DMS53 (cell line): Measurements from ENCODE around the gene KRT31.
"Not testable (repeated sequence)": the region's sequence is repeated elsewhere in the genome, so short reads cannot be mapped to it uniquely, and the experiment has no call there.

ENCODE experiments used
- DNase-seq: peaks from one replicate; lab custom pipeline; 2025; lab: John Stamatoyannopoulos, UW

Gene KRT31

DNA sequence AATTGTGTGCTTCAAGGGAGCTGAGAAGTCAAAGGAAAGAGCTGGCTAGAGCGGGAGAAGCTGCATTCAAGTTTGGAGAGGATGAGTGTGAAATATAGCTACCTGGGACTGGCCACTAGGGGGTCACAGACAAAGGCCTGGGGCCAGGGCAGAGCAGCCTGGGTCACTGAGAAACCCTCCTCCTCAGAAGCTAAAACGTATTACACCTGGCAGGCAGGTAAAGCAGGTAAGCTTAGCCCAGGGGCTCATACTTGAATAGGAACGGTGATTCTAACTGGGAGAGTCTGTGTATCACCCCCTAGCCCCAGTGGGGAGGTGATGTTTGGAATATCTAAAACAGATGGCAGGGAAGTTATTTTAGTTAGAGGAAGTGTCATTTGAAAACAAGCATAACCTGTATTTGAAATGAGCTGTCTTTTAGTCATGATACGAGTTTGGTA is 20.2 kb upstream of the KRT31 start:
- peak; percentile 55 for DNase-seq

DNA sequence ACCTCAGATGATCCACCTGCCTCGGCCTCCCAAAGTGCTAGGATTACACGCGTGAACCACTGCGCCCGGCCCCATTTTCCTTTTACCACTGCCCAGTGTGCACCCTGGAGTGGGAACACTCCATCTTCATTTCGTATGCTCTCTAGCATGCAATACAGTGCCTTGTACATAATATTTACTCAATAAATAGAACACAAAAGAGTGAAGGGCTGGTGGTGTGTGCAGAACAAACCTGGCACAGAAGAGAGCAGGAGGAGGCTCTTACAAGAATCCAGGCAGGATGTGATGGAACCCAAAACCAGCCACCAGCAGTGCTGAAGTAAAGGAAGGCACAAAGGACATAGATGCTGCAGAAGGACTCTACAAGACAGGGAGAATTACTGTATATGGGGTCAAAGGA is 19.7 kb upstream of the KRT31 start:
- peak; percentile 62 for DNase-seq

DNA sequence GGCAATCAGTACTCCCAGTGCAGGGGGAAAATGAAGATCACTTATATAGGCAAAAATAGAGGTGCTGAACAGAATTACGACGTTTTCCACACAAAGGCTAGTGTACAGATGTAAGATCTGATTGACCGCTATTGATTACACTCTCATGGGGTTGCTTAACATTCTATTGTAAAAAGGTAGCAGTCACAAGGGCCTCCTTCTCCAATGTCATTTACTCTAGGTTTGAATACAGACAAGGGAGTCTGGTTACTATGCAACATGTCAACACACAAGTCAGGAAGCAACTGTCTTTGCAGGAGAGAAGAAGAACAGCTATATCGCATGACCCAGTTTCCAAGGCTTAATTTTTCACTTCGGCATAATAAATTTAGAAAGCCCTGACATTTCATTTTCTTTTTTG is 19.1 kb upstream of the KRT31 start:
- peak; percentile 43 for DNase-seq

DNA sequence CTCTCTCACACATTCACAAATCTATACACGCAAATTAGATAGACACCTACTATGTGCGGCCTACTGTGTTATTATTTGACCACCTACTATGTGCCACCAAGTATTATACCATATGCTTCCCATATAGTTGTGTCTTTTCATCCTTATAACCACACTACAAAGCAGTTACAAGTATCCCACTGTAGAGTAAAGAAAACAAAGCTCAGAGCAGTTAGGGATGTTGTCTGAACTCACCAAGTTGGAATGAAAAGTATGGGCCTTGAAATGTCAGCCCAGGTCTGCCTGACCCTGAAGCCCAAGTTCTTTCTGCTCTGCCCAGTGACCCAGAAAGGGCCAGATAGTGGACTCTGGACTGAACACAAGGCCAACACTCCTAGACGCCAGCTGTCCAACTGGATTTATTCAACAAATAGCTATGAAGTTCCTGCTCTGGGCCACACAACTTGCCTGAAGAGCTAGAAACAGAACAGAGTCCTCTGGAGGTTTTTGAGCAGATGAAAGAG is 18.5 kb upstream of the KRT31 start:
- DNase-seq: peak; percentile 6

DNA sequence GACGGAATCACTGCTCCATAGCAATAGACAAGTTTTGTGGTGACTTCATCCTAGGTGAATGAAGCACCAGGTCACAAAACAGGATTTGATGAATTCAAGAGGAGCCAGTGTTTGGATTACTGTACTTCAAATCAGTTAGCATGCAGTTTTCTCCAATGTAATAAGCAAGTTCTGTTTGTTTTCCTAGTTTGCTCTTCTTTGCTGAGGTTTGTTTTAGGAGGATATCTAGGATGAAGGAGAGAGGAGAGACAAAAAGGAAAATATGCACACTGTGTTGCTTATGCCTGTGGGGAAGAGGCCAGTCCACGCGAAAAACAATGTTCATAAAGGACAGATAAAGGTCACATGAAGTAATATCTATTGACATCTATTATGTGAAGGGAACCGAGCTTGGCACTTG is 18.0 kb upstream of the KRT31 start:
- peak; percentile 51 for DNase-seq

DNA sequence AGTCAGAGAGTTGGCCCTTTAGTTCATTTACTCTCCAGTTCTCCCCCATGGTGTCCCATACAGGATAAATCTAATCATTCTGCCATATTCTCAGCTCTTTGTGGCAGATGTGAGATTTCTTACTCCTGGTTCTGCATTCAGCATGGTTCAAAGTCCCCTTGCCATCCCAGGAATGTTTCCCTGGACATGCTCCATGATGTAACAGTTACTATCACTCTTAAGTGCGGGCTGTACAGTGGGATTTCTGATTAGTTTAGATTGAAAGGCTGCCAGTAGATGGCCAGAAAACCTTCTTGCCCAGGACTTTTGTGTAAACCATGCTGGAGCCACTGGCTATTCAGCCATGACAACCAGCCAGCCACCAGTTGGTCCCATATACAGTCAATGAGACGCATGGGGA is 16.6 kb upstream of the KRT31 start:
- no peak for DNase-seq

DNA sequence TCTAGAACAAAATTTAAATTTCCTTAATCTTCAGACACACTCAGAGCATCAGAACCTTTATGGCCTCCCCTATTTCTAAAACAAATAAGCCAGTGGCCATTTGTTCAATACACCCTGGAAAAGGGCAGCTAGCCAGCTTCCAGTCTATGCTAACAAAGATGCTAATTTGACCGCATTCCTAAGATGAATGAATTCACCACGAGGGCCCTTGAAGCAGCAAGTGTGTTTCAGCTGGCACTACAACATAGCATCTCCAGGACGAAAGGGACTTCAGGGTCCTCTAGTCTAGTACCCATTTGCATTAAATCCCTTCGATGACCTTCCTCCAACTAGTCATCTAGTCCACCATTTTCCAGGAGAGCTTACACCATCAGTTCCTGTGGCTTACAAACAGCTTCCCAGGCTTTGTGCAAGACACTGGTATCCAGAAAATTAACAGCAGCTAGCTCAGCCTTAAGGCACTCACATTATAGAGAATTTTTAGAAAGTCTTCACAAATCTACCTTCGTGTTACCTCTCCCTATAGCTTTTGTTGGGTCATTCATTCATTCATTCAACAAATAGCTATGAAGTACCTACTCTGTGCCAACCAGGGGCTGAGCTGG is 16.0 kb upstream of the KRT31 start:
- no peak for DNase-seq

DNA sequence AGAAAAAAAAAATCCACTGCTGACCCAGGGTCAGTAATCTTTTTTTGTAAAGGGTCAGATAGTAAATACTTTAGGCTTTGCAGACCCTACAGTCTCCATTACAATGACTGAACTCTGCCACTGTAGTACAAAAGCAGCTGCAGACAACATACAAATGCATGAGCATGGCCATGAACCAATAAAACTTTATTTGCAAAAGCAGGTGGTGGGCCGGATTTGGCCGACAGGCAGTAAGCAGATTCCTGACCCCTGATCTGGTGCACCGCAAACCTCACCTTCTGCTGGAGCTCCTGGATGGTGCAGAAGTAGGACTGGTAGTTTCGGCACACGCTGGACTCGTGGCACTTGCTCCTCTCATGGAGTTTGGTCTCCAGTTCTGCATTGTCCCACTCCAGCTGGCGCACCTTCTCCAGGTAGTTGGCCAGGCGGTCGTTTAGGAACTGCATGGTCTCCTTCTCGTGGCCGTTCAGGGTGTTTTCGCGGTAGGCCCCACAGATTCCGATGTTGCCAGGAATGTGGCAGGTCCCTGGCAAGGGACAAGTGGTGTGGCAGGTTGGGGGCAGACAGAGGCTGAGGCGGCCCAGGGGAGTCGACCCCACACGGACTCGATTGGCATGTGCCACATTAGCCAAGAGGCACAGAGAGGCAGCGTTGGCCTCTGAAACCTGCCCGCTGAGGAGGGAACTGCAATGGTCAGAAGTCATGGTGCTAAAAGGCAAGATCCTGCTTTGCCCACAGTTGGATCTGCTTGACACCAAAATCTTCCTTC is 13.8 kb upstream of the KRT31 start:
- no peak for DNase-seq

DNA sequence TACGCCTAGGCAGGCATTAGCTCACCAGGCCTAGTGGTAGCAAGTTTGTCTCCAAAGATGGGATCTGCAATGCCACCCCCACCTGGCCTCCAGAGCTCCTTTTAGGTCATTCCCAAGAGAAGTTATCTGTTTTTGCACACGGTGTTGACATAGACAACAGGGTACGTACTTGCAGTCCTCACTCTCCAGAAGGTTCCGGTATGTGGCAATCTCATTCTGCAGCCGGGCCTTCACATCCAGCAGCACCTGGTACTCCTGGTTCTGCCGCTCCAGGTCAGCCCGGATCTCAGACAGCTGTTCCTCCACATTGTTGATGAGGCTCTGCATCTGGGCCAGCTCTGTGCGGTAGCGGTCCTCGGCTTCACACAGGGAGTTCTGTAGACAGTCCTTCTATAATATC is 9.8 kb upstream of the KRT31 start:
- DNase-seq: no peak

DNA sequence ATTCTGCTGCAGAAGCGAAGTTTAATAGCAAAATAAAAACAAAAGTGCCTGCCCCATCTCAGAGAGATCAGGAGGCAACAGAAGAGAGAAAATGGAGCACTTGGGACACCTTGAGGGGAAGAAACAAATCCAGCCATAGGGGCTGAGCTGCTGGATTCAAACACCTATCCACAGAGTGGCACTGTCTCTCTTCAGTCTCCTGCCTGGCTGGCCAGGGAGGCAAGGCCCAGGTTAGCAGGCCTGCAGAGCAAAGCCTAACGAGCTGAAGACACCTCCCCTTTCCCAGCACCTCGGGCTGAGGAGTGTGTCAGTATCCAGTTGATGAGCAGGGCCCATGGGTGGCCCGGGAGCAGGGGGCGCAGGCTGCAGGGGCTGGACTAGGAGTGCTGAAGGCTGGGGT is 8.8 kb upstream of the KRT31 start:
- no peak for DNase-seq

DNA sequence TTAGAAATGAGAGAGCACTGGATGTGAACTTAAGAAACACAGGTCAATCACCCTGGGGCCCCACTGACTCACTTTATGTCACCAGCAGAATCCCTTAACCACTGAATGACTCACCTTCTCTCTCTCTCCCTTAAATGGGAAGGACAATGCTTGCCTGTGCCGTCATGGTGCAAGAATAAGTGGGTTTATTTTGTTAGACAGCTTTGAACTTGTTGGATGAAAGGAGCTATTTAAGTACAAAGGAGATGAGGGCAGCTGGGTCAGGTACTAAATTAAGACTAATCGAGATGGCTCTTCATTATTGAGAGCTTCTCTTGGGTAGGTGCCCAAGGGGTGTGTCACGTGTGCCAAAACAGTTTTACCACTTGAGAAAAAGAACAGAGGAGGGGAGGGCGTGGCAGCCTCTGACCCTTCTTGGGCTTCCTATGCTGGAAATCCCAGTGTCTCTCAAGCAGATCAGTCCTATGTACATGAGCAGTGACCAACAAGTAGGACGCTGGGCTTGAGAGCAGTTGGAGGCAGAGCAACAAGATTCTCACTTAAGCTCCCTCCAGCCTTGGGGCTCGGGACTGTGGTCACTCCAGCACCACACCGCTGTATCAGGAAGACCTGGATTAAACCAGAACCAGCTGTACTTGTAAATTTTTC is 6.7 kb upstream of the KRT31 start:
- peak; percentile 88 for DNase-seq

DNA sequence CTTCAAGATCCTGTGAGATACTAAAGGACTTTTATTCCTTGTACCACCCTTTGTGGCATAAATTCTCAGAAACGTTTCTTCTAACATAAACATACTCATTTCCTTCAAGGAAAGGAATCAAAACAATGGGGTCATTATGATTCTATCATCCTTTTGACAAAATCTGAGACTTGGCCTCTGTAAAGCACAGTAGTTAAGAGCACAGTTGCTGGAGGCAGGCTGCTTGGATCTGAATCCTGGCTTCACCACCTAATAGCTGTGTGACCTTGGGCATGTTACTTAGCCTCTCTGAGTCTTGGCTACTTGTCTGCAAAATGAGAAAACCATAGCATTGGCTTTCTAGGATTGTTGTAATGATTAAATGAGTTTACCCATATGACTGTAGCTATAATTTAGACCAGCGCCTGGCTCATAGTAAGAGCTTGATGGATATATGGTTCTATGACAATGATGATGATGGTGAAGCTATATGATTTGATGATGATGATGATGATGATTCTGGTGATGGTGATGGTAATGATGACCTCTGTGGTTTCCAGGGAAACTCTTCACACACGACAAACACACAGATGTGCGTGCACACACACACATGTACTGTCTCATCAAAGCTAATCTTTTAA is 6.1 kb upstream of the KRT31 start:
- DNase-seq: no peak

DNA sequence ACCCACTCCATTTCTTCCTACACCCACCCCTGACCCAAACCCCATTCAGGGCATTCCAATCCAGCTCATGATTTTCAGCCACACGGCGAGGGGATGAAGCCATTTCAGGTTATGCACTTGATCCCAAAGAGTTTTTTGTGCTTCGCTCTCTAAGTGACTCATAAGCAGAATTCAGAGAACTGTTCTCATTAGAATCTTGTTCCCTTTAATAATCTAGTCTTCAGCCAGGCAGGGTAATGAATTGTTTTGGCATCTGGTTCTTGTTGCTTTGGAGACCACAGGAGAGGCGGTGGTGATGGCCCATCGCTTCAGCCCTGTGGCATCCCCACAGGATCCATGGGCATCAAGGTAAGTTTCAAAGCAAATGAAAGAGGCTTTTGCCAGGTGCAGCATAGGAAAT is 4.8 kb upstream of the KRT31 start:
- no peak for DNase-seq

DNA sequence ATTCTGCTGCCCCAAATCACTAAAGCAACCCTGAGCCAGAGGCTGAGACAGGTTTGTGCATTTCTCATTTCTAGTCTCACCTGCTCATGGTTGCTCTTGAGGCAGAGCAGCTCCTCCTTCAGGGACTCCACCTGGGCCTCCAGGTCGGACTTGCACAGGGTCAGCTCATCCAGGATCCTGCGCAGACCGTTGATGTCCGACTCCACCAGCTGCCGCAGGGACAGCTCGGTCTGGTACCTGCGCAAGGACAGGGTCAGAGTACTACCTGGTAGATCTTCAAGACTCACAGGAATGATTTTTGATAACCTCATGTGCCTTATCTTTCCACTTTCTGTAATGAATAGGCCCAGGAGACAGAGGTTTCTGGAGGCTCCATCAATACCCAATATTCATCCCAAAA is 1.1 kb downstream of the KRT31 start:
- no peak for DNase-seq

DNA sequence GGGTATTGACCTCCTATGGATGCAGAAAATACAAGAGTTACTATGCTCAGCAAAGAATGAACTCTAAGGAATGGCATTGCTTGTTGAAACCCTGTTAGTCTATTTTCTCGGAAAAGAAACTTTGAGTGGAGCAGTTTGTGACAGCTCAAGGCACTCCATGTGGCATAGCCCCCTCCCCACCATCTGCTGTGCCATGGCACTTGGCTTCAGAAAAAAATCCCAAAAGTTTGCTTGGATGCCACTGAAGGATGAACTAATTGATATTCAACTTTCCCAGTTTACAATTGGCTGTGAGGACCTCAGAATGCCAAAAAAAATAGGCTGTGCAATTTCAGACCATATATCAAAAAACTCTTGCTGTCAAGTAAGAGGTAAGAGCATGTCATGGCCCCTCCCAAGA is 1.8 kb downstream of the KRT31 start:
- no peak for DNase-seq

DNA sequence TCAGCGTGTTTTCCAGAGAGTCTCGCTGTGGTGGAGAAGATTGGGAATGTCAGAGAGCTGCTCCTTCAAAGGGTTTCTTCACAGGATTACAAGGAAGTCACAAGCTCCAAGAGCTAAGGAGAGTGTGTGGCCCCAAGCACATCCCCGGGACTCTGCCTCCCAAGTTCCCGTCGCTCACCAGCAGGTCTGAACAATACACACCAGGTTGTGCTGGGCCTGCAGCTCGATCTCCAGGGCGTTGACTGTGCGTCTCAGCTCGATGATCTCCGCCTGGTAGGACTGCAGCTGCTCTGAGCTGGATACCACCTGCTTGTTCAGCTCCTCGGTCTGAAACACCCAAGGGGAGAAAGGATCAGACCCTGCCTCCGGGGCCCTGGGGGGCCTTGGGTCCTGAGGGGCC is 2.4 kb downstream of the KRT31 start:
- DNase-seq: not testable (repeated sequence)

DNA sequence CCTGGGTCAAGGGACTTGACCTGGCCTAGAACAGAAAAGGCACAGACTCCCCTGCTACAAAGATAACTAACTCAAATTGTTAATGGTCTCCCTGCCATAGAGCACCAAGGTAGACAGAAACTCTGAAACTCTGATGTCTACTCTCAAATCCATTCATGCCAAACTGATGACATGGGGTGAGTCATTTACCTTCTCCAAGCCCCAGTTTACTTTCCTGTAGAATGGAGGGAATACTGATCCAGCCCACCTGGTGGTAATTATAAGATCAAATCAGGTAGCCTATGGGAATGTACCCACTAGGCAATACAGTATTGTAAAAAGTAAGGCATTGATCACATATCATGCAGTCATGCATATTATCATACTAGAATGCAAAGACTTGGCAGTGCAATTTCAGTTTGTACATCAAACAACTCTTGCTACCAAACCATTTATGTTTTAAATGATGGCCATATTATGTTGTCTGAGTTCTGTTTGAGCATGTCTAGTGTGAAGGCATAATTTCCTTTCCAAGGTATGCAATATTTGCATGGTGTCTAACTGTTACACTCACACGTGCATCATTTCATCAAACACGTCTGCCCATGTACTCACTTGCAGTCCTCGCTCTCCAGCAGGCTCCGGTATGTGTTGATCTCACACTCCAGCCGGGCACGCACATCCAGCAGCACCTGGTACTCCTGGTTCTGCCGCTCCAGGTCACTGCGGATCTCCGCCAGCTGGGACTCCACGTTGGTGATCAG is 3.0 kb downstream of the KRT31 start:
- no peak for DNase-seq

DNA sequence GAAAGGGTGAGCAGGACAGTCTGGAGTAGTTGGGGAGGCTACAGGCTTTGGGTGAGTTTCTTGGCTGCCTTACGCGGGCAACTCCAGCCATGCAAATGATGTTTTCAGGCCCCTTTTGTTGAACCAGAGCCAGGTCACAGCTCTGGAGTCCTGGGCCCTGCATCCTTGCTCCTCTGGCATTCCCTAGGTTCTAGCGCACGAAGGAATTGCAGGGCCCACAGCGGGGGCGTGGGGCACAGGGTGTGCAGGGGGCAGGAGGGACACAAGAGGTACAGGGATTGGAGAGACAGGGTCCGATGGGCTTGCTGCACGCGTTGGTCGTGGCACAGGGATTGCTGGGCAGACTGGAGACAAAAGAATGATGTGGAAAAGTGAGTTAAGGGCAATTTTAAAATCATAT is 3.6 kb downstream of the KRT31 start:
- DNase-seq: no peak

DNA sequence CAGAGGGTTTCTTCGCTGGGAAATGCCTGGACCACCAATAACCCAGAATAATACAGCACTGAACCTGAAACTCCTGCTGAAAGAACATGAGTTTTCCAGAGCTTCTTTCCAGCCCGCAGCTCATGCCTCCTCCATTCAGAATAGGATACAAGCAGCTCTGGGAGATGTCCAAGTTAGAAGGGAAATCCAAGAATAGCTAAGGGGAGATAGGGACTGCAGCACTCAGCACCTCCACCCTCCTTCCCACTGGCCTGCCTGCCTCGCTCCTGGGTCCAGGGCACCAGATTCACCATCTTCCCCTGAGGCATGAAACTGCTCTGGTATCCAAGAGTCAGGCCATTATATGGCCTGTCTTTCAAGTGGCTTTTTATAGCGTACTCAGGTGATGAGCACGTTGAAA is 4.1 kb downstream of the KRT31 start:
- no peak for DNase-seq

DNA sequence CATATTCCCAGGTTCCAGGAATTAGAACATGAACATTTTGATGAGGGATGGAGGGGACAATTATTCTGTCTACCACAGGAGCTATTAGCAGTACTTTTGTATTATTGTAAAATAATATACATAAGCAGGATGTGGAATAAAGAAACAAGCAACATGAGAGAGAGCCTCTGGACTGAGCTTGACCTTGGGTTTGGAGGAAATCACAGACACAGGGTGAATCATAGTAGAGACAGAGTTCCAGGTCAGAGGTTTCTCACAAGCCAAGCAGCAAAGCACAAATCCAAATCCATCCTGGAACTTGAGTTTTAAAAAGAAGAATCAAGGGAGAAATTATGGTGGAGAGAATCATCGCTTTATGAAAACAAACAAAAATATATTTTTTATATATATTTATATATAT is 5.1 kb downstream of the KRT31 start:
- DNase-seq: no peak

DNA sequence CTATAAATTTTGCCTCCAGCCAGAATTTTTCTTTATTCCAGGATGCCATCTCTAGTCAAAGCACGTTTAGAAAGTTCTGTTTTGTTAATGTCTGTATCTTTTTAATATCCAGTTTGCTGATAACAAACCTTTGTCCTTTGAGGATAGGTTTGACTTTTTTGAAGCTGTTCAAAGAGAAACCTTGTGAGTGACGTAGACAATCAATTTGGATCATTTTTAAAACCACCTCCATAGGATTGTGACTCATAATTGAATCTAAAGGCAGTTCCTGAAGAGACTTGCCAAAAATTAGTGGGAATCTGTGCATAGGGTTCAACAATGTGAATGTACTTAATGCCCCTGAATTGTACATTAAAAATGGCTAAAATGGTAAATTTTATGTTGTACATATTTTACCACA is 5.9 kb downstream of the KRT31 start:
- no peak for DNase-seq

DNA sequence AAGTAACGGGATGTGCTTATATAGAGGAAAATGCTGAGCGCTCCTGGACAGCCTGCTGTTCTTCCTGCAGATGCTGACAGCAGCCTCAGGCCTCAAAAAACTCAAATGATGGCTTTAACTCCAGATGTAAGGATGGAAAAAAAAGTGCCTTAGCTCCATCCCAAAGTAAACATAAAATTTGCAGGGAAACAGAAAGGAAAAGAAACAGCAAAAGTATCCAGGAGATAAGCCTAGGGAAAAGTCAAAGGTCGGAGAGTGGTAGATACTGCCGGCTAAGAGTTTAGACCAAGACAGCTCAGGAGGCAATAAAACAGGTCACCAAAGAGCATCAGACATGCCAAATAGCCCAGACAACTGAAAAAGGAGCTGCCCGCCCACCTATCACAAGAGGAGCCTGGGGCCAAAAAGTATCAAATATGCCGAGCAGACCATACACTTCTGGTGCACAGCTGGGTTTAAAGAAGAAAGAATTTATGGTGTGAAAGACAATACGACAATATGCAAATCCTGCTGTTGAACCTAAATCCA is 6.9 kb downstream of the KRT31 start:
- no peak for DNase-seq
